Neural crest cell (in vitro differentiated cells): Measurements from ENCODE around the gene SNHG17. TPM values are rescaled to one million over a fixed set of nuclear protein-coding genes. Genes with fewer than 3 reads are reported as not detected.
"Not testable (repeated sequence)": the region's sequence is repeated elsewhere in the genome, so short reads cannot be mapped to it uniquely, and the experiment has no call there.

Experiments
- DNase-seq: peaks from one replicate; pipeline ENCODE4 v3.0.0; 2021; ENCODE audit warnings: low read depth, mixed read lengths, low spot score
- H3K27ac Mint-ChIP-seq: one replicate; pipeline ENCODE4 v1.8.0; 2021; ENCODE audit warnings: mild to moderate bottlenecking, mixed read lengths; ENCODE audit not compliant: unreplicated experiment
- H3K27me3 Mint-ChIP-seq: 2 replicates; pipeline ENCODE4 v1.8.0; 2021; ENCODE audit warnings: low read depth, mild to moderate bottlenecking, mixed read lengths
- H3K36me3 Mint-ChIP-seq: 2 replicates; pipeline ENCODE4 v1.8.0; 2021; ENCODE audit warnings: low read depth, mild to moderate bottlenecking, mixed read lengths
- H3K4me1 Mint-ChIP-seq: 2 replicates; pipeline ENCODE4 v1.8.0; 2021; ENCODE audit warnings: mixed read lengths
- H3K4me3 Mint-ChIP-seq: one replicate; pipeline ENCODE4 v1.8.0; 2021; ENCODE audit warnings: mild to moderate bottlenecking, mixed read lengths
- H3K9me3 Mint-ChIP-seq: 2 replicates; pipeline ENCODE4 v1.8.0; 2021; ENCODE audit warnings: mixed read lengths
- total RNA-seq: library from RNA; stranded (reverse); gene quantifications from 2 replicates; pipeline ENCODE4 v1.2.1, GENCODE V29; 2021
- TF ChIP-seq, protein P1 (sequence below): fragments of 200-600 bp; sonication (generic); conservative IDR thresholded peaks from 2 replicates; pipeline ENCODE4 v1.5.0; 2021; ENCODE audit warnings: antibody characterized with exemption, mild to moderate bottlenecking

SNHG17 gene
- total RNA-seq, 1 donor from 2014 or later = 65.5 TPM

DNA sequence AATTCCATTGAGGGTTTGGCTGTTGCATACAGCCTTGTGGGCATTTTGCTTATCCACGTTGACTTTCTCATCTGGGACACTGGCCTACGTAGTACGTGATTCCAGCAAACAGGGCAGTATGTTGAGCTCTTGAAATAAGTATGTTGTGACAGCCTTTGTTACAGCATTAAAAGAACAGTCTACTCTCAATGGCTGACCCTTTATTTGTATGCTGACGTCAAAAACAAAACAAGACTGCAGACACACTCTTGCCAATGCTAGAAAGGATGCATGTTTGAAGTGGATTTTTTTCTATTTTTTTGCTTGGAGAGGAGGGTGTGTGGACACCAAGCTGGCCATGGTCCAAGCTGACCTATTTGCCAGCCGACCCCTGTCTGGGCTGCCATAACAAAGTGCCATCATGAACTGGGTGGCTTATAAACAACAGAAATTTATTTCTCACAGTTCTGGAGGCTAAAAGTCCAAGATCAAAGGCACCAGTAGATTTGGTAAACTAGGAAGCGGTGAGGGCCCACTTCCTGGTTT, 10.8 kb upstream of the SNHG17 start:
- peak overlapping the region; percentile 91 for H3K4me3 Mint-ChIP-seq
- H3K36me3 Mint-ChIP-seq = peaks cover 16% of the 10 kb centered on the region
- H3K27me3 Mint-ChIP-seq = peaks cover 9% of the 10 kb centered on the region
- peaks cover 3% of the 10 kb centered on the region for H3K9me3 Mint-ChIP-seq
- DNase-seq = no peak
- H3K4me1 Mint-ChIP-seq = peaks cover 40% of the 10 kb centered on the region
- no peak overlapping the region for H3K27ac Mint-ChIP-seq
- TF ChIP-seq, protein P1, sequence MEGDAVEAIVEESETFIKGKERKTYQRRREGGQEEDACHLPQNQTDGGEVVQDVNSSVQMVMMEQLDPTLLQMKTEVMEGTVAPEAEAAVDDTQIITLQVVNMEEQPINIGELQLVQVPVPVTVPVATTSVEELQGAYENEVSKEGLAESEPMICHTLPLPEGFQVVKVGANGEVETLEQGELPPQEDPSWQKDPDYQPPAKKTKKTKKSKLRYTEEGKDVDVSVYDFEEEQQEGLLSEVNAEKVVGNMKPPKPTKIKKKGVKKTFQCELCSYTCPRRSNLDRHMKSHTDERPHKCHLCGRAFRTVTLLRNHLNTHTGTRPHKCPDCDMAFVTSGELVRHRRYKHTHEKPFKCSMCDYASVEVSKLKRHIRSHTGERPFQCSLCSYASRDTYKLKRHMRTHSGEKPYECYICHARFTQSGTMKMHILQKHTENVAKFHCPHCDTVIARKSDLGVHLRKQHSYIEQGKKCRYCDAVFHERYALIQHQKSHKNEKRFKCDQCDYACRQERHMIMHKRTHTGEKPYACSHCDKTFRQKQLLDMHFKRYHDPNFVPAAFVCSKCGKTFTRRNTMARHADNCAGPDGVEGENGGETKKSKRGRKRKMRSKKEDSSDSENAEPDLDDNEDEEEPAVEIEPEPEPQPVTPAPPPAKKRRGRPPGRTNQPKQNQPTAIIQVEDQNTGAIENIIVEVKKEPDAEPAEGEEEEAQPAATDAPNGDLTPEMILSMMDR = no peak

DNA sequence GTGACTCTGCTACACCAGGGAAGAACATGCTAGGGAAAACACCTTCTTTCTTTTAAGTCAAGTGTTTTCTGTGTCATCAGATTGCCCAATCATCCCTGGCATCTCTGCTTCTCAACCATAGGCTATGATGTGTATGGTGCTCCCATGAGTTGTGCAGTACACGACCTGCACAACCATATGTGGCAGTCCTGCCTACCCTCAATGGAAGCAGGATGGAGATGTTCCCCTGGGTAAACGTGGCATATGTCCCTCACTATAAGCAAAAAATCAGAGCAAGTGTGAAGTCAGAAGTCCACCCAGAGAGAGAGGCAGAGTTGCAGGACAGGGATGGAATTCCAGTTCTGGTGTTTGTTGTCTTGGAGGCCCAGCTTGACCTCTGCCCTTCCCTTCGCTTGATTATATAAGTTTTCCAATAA, 10.3 kb upstream of the SNHG17 start:
- Mint-ChIP-seq H3K4me3 (peak overlapping the region; percentile 38), H3K9me3 (peaks cover 3% of the 10 kb centered on the region), H3K27ac (no peak overlapping the region), H3K36me3 (peaks cover 10% of the 10 kb centered on the region), H3K27me3 (peaks cover 9% of the 10 kb centered on the region), H3K4me1 (peaks cover 35% of the 10 kb centered on the region)
- TF ChIP-seq, protein P1 = no peak
- no peak for DNase-seq

DNA sequence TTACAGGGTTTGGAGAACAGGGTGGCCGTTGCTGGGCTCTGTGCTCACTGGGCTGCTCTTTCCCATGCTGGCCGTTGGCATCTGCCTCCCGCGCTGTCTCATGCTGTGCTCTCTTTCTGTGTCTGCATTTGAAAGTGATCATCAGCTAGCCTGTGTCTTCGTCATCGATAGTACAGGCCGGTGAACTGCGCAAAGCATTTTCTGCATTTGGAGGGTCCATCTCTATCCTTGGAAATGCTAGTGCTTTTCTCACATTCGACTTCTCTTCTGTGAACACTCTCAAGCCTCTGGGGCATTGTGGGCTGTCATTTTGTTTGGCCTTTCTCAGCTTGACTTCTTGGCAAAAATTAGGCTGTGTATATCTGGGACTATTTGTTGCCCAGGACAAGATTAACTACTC, 6.8 kb upstream of the SNHG17 start:
- DNase-seq = no peak
- H3K4me3 Mint-ChIP-seq = peak overlapping the region; percentile 42
- no peak overlapping the region for H3K27ac Mint-ChIP-seq
- TF ChIP-seq, protein P1 = no peak
- H3K36me3 Mint-ChIP-seq = no peaks in the 10 kb centered on the region
- peaks cover 12% of the 10 kb centered on the region for H3K4me1 Mint-ChIP-seq
- H3K9me3 Mint-ChIP-seq = peaks cover 3% of the 10 kb centered on the region
- H3K27me3 Mint-ChIP-seq = peaks cover 9% of the 10 kb centered on the region

DNA sequence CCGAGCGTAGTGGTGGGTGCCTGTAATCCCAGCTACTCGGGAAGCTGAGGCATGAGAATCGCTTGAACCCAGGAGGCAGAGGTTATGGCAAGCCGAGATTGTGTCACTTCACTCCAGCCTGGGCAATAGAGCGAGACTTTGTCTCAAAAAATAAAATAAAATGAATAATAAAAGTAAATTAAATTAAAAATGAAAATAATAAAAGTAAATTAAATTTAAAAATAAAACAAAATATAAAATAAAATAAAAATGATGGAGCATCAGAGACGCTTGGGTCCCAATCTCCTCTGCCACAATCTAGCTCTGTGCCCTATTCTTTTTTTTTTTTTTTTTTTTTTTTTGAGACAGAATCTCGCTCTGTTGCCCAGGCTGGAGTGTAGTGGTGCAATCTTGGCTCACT, 6.0 kb upstream of the SNHG17 start:
- not testable (repeated sequence) for H3K4me1 Mint-ChIP-seq, H3K9me3 Mint-ChIP-seq, DNase-seq, H3K36me3 Mint-ChIP-seq, H3K27ac Mint-ChIP-seq, H3K27me3 Mint-ChIP-seq, H3K4me3 Mint-ChIP-seq

DNA sequence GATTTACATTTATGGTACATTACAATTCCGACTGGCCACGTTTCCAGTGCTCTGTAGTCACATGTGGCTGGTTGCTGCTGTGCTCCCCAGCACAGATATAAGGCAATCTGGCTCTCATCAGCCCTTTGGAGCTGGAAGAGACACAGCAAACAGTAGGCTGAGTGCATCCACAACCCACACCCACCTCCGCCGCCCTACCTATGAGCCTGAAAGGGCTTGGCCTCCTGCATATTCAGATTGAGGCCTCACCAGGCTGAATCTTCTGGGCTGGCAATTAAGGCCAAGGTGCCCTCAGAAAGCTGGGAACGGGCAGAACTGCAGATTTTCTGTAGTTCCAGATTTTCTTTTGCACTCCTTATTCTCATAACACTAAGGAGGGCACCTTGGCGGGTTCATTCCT, 2.7 kb upstream of the SNHG17 start:
- no peak overlapping the region for H3K27ac Mint-ChIP-seq
- H3K27me3 Mint-ChIP-seq = peaks cover 5% of the 10 kb centered on the region
- no peaks in the 10 kb centered on the region for H3K9me3 Mint-ChIP-seq
- peaks cover 16% of the 10 kb centered on the region for H3K4me1 Mint-ChIP-seq
- peaks cover 10% of the 10 kb centered on the region for H3K36me3 Mint-ChIP-seq
- TF ChIP-seq, protein P1 = no peak
- peak overlapping the region; percentile 73 for H3K4me3 Mint-ChIP-seq
- no peak for DNase-seq

DNA sequence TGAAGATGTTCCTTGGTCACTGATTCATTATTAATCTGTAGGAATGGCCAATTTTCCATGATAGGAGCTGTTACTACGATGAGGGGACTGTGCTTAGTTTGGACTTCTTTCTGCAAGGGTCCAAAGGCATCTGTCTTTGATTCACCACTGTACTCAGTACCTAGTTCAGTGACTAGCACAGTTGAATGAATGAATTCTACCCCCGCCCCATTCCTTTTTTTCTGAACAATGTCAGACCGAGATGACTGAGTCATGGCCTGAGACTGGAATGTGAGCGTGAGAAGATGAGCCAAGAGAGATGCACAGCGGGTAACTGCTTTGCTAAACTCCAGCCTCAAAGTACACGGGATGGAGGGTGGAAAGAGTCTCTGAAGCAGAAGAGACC, 419 bp upstream of the SNHG17 start:
- TF ChIP-seq, protein P1 = no peak
- DNase-seq = no peak
- H3K27ac Mint-ChIP-seq = no peak overlapping the region
- no peaks in the 10 kb centered on the region for H3K9me3 Mint-ChIP-seq
- no peaks in the 10 kb centered on the region for H3K27me3 Mint-ChIP-seq
- peaks cover 27% of the 10 kb centered on the region for H3K4me1 Mint-ChIP-seq
- peaks cover 27% of the 10 kb centered on the region for H3K36me3 Mint-ChIP-seq
- peak overlapping the region; percentile 96 for H3K4me3 Mint-ChIP-seq
